Tibial nerve (tissue), 3 donors: Measurements from ENCODE around the gene B3GNT8.

Source experiments
- CTCF ChIP-seq, 5 experiments: fragments of 200-600 bp in 3 of 5; fragments of 450-650 bp in 2 of 5; sonication (generic) in 3 of 5; IDR thresholded peaks; one replicate each; pipeline ENCODE4 v1.5.1; 2016 to 2019; ENCODE audit warnings: antibody characterized with exemption in 5 of 5, mild to moderate bottlenecking in 3 of 5, moderate library complexity in 2 of 5
- POLR2A ChIP-seq, 2 donors: fragments of 450-650 bp; IDR thresholded peaks; one replicate each; pipeline ENCODE4 v1.6.1; 2017; ENCODE audit warnings: antibody characterized with exemption in 2 of 2, mild to moderate bottlenecking in 2 of 2, moderate library complexity in 2 of 2

DNA sequence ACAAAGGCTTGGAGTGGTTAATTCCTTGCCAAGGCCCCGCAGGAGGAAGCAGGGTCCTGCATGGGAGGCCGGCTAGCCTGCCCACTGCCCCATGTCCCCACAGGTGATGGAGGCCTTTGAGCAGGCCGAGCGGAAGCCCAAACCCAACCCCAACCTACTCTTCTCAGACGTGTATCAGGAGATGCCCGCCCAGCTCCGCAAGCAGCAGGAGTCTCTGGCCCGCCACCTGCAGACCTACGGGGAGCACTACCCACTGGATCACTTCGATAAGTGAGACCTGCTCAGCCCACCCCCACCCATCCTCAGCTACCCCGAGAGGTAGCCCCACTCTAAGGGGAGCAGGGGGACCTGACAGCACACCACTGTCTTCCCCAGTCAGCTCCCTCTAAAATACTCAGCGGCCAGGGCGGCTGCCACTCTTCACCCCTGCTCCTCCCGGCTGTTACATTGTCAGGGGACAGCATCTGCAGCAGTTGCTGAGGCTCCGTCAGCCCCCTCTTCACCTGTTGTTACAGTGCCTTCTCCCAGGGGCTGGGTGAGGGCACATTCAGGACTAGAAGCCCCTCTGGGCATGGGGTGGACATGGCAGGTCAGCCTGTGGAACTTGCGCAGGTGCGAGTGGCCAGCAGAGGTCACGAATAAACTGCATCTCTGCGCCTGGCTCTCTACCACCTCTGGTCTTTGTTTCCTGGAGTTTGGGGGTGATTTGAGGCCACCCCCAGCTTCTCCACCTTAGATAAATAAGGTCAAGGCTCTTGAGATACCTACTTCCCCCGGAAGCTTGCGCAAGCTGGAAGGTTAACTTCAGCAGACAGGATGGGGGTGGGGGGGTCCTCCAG is 2.6 kb downstream of the B3GNT8 start:
- TF ChIP-seq CTCF (IDR thresholded peaks at IDR 0.05), result no peak
- no peak for TF ChIP-seq POLR2A (IDR thresholded peaks at IDR 0.05)
